Activated CD8-positive, alpha-beta T cell treated with anti-CD3 and anti-CD28 coated beads, Interleukin-2, amount 10 ng/mL, durations not matched to agents 7 days and 5 days (primary cell): ENCODE results near the gene CHST8. TPM values are rescaled to one million over a fixed set of nuclear protein-coding genes. Genes with fewer than 3 reads are reported as not detected.
"Not testable (repeated sequence)": the region's sequence is repeated elsewhere in the genome, so short reads cannot be mapped to it uniquely, and the experiment has no call there.

ENCODE experiments used
- ATAC-seq: fragments of 150-1000 bp; cut with Tn5 transposase; one replicate; pipeline ENCODE4 v1.10.0; 2021; ENCODE audit warnings: moderate library complexity
- CTCF ChIA-PET: fragments of 350-600 bp; sonication (Branson Sonifier 250); formaldehyde crosslinking; loops from one replicate; lab custom pipeline; 2021; ENCODE audit warnings: antibody characterized with exemption; lab: Charles Lee
- POLR2A ChIA-PET: fragments of 350-600 bp; sonication (Branson Sonifier 250); formaldehyde crosslinking; loops from one replicate; lab custom pipeline; 2021; ENCODE audit warnings: antibody characterized with exemption; lab: Charles Lee
- DNase-seq: peaks from one replicate; pipeline ENCODE4 v3.0.0-alpha.2; 2020
- H3K27ac Mint-ChIP-seq: one replicate; pipeline ENCODE4 v1.8.0; 2021; ENCODE audit warnings: mild to moderate bottlenecking, mixed read lengths
- H3K27me3 Mint-ChIP-seq: one replicate; pipeline ENCODE4 v1.8.0; 2021; ENCODE audit warnings: low read depth, mixed read lengths
- H3K36me3 Mint-ChIP-seq: one replicate; pipeline ENCODE4 v1.8.0; 2021; ENCODE audit warnings: low read depth, mixed read lengths
- H3K4me1 Mint-ChIP-seq: one replicate; pipeline ENCODE4 v1.8.0; 2021; ENCODE audit warnings: low read depth, mixed read lengths
- H3K4me3 Mint-ChIP-seq: one replicate; pipeline ENCODE4 v1.8.0; 2021; ENCODE audit warnings: mild to moderate bottlenecking, mixed read lengths
- H3K9me3 Mint-ChIP-seq: one replicate; pipeline ENCODE4 v1.8.0; 2022; ENCODE audit warnings: mixed read lengths; ENCODE audit not compliant: insufficient read depth
- total RNA-seq, 2 experiments: library from RNA; stranded (reverse); gene quantifications; one replicate each; pipeline ENCODE4 v1.2.3, GENCODE V29; 2021

CHST8 gene
- total RNA-seq, 2 experiments from 2014 or later = not detected

GRCh38 chr19:33603377-33603776 is 18.4 kb upstream of the CHST8 start:
- Mint-ChIP-seq H3K36me3 (no peaks in the 10 kb centered on the region), H3K4me3 (no peak overlapping the region), H3K27me3 (no peaks in the 10 kb centered on the region), H3K9me3 (peaks cover 17% of the 10 kb centered on the region), H3K4me1 (no peaks in the 10 kb centered on the region), H3K27ac (no peak overlapping the region)
- DNase-seq = no peak
- ATAC-seq = no peak
- POLR2A ChIA-PET = no interaction called here
- CTCF ChIA-PET = no interaction called here

- no peaks in the 10 kb centered on the region for H3K27me3 Mint-ChIP-seq
- no peaks in the 10 kb centered on the region for H3K4me1 Mint-ChIP-seq
- H3K27ac Mint-ChIP-seq = no peak overlapping the region
- POLR2A ChIA-PET = no interaction called here
- no peaks in the 10 kb centered on the region for H3K36me3 Mint-ChIP-seq
- CTCF ChIA-PET = no interaction called here
- peaks cover 20% of the 10 kb centered on the region for H3K9me3 Mint-ChIP-seq
- no peak for DNase-seq
- no peak overlapping the region for H3K4me3 Mint-ChIP-seq
- ATAC-seq = no peak
These were observed 17.1 kb upstream of the CHST8 start for GRCh38 chr19:33604651-33605050.

GRCh38 chr19:33605803-33606295 is 15.9 kb upstream of the CHST8 start:
- H3K27ac Mint-ChIP-seq, ATAC-seq, POLR2A ChIA-PET, H3K36me3 Mint-ChIP-seq, DNase-seq, H3K4me3 Mint-ChIP-seq, H3K4me1 Mint-ChIP-seq, H3K27me3 Mint-ChIP-seq, CTCF ChIA-PET: not testable (repeated sequence)
- peaks cover 20% of the 10 kb centered on the region for H3K9me3 Mint-ChIP-seq

GRCh38 chr19:33606556-33606955 is 15.2 kb upstream of the CHST8 start:
- Mint-ChIP-seq H3K36me3 (no peaks in the 10 kb centered on the region), H3K9me3 (peaks cover 14% of the 10 kb centered on the region), H3K27ac (no peak overlapping the region), H3K4me1 (no peaks in the 10 kb centered on the region), H3K4me3 (no peak overlapping the region), H3K27me3 (no peaks in the 10 kb centered on the region)
- no peak for ATAC-seq
- no peak for DNase-seq
- ChIA-PET POLR2A (no interaction called here), CTCF (no interaction called here)

GRCh38 chr19:33609353-33609752 is 12.4 kb upstream of the CHST8 start:
- H3K36me3 Mint-ChIP-seq = no peaks in the 10 kb centered on the region
- no peak overlapping the region for H3K27ac Mint-ChIP-seq
- DNase-seq (no peak), ATAC-seq (no peak)
- ChIA-PET CTCF (no interaction called here), POLR2A (no interaction called here)
- H3K27me3 Mint-ChIP-seq = no peaks in the 10 kb centered on the region
- H3K9me3 Mint-ChIP-seq = peaks cover 4% of the 10 kb centered on the region
- H3K4me1 Mint-ChIP-seq = no peaks in the 10 kb centered on the region
- H3K4me3 Mint-ChIP-seq = no peak overlapping the region

- ChIA-PET POLR2A (no interaction called here), CTCF (no interaction called here)
- H3K9me3 Mint-ChIP-seq = peaks cover 4% of the 10 kb centered on the region
- H3K27ac Mint-ChIP-seq = no peak overlapping the region
- no peak for DNase-seq
- no peaks in the 10 kb centered on the region for H3K27me3 Mint-ChIP-seq
- no peak for ATAC-seq
- no peak overlapping the region for H3K4me3 Mint-ChIP-seq
- no peaks in the 10 kb centered on the region for H3K4me1 Mint-ChIP-seq
- no peaks in the 10 kb centered on the region for H3K36me3 Mint-ChIP-seq
These were observed 11.2 kb upstream of the CHST8 start for GRCh38 chr19:33610588-33610987.

GRCh38 chr19:33612928-33613619 is 8.7 kb upstream of the CHST8 start:
- CTCF ChIA-PET = no interaction called here
- Mint-ChIP-seq H3K36me3 (no peaks in the 10 kb centered on the region), H3K4me3 (no peak overlapping the region), H3K27me3 (no peaks in the 10 kb centered on the region), H3K27ac (no peak overlapping the region), H3K4me1 (no peaks in the 10 kb centered on the region), H3K9me3 (peaks cover 4% of the 10 kb centered on the region)
- DNase-seq (no peak), ATAC-seq (no peak)
- POLR2A ChIA-PET = no interaction called here

GRCh38 chr19:33613620-33614000 is 8.1 kb upstream of the CHST8 start:
- no peaks in the 10 kb centered on the region for H3K27me3 Mint-ChIP-seq
- no peak overlapping the region for H3K27ac Mint-ChIP-seq
- ChIA-PET POLR2A (no interaction called here), CTCF (no interaction called here)
- DNase-seq (no peak), ATAC-seq (no peak)
- H3K4me1 Mint-ChIP-seq = no peaks in the 10 kb centered on the region
- no peak overlapping the region for H3K4me3 Mint-ChIP-seq
- no peaks in the 10 kb centered on the region for H3K36me3 Mint-ChIP-seq
- H3K9me3 Mint-ChIP-seq = peaks cover 4% of the 10 kb centered on the region

- H3K27me3 Mint-ChIP-seq = peaks cover 20% of the 10 kb centered on the region
- H3K4me1 Mint-ChIP-seq = no peaks in the 10 kb centered on the region
- ATAC-seq = no peak
- ChIA-PET POLR2A (no interaction called here), CTCF (no interaction called here)
- H3K36me3 Mint-ChIP-seq = no peaks in the 10 kb centered on the region
- no peak overlapping the region for H3K27ac Mint-ChIP-seq
- H3K4me3 Mint-ChIP-seq = no peak overlapping the region
- DNase-seq = no peak
- H3K9me3 Mint-ChIP-seq = no peaks in the 10 kb centered on the region
These were observed 5.4 kb upstream of the CHST8 start for GRCh38 chr19:33616346-33616745.

GRCh38 chr19:33616857-33617256 is 4.9 kb upstream of the CHST8 start:
- no peaks in the 10 kb centered on the region for H3K4me1 Mint-ChIP-seq
- H3K36me3 Mint-ChIP-seq = no peaks in the 10 kb centered on the region
- H3K9me3 Mint-ChIP-seq = no peaks in the 10 kb centered on the region
- DNase-seq (no peak), ATAC-seq (no peak)
- H3K4me3 Mint-ChIP-seq = no peak overlapping the region
- ChIA-PET POLR2A (no interaction called here), CTCF (no interaction called here)
- no peak overlapping the region for H3K27ac Mint-ChIP-seq
- H3K27me3 Mint-ChIP-seq = peaks cover 20% of the 10 kb centered on the region

- not testable (repeated sequence) for ATAC-seq, H3K4me1 Mint-ChIP-seq
These were observed 3.4 kb upstream of the CHST8 start for GRCh38 chr19:33618363-33618762.

GRCh38 chr19:33618884-33619283 is 2.9 kb upstream of the CHST8 start:
- Mint-ChIP-seq H3K27me3 (peaks cover 29% of the 10 kb centered on the region), H3K4me1 (no peaks in the 10 kb centered on the region), H3K36me3 (no peaks in the 10 kb centered on the region), H3K9me3 (no peaks in the 10 kb centered on the region), H3K27ac (no peak overlapping the region), H3K4me3 (no peak overlapping the region)
- DNase-seq = no peak
- ChIA-PET POLR2A (no interaction called here), CTCF (no interaction called here)
- no peak for ATAC-seq

More at GRCh38 chr19:33618363-33618762, 3.4 kb upstream of the CHST8 start:
- POLR2A ChIA-PET, H3K36me3 Mint-ChIP-seq, DNase-seq, H3K4me3 Mint-ChIP-seq, H3K9me3 Mint-ChIP-seq, H3K27ac Mint-ChIP-seq, CTCF ChIA-PET: not testable (repeated sequence)
- H3K27me3 Mint-ChIP-seq = peaks cover 24% of the 10 kb centered on the region

GRCh38 chr19:33620611-33621010 is 1.1 kb upstream of the CHST8 start:
- POLR2A ChIA-PET = no interaction called here
- CTCF ChIA-PET = no interaction called here
- Mint-ChIP-seq H3K9me3 (no peaks in the 10 kb centered on the region), H3K4me1 (no peaks in the 10 kb centered on the region), H3K27ac (no peak overlapping the region), H3K4me3 (no peak overlapping the region), H3K36me3 (no peaks in the 10 kb centered on the region), H3K27me3 (peaks cover 39% of the 10 kb centered on the region)
- DNase-seq (no peak), ATAC-seq (no peak)
